NB4 (cell line): Measurements from ENCODE around the gene DIMT1.

ENCODE experiments used
- MYC ChIP-seq: IDR thresholded peaks from 2 replicates; pipeline ENCODE4 v1.6.1; 2011; ENCODE audit warnings: low read depth, low read length
- POLR2A ChIP-seq: IDR thresholded peaks from 2 replicates; pipeline ENCODE4 v1.6.1; 2011; ENCODE audit warnings: mild to moderate bottlenecking; ENCODE audit not compliant: insufficient read length; ENCODE audit errors: extremely low read depth
- TF ChIP-seq, protein P1 (sequence below): IDR thresholded peaks from one replicate; pipeline ENCODE4 v1.5.1; 2012; ENCODE audit warnings: low read depth, low read length
- TF ChIP-seq, protein P2 (sequence below): IDR thresholded peaks from 2 replicates; pipeline ENCODE4 v1.6.1; 2011; ENCODE audit warnings: low read depth, low read length

DNA sequence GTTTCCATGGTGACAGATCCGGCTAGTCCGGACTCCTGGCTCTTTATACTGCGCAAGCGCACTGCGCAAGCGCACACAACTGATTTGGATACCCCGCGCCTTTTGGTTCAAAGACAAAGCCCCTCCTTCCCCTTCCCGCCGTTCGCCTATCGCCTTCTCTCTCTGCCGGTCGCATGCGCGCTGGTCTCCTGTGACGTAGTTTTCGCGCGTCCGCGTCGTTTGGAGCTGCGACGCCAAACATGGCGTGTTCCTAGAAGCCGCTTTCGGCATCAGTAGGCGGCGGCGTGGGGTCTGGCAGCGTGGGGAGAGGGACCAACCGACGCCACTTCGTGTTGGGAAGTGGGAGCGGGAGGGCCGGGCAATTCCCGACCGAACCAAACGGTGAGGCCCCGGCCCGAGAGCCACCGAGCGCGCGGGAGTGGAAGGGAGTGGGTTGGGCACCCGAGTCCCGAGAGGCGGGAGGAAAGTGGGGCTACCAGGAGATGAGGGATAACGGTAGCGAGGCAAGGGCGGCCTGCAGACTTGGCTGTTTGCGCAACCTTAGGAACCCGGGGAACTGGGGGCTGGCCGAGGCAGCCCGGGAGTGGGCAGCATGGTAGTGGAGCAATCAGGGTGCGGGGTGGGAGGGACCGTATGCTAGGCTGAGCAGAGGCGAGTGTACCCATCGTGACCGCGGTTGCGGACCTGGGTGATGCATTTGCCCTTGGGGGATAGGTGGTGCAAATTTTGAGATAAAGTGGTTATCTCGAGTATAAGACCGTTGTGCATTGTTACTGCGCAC is 9.0 kb upstream of the DIMT1 start, which contains the start of gene IPO11:
- TF ChIP-seq, protein P1, sequence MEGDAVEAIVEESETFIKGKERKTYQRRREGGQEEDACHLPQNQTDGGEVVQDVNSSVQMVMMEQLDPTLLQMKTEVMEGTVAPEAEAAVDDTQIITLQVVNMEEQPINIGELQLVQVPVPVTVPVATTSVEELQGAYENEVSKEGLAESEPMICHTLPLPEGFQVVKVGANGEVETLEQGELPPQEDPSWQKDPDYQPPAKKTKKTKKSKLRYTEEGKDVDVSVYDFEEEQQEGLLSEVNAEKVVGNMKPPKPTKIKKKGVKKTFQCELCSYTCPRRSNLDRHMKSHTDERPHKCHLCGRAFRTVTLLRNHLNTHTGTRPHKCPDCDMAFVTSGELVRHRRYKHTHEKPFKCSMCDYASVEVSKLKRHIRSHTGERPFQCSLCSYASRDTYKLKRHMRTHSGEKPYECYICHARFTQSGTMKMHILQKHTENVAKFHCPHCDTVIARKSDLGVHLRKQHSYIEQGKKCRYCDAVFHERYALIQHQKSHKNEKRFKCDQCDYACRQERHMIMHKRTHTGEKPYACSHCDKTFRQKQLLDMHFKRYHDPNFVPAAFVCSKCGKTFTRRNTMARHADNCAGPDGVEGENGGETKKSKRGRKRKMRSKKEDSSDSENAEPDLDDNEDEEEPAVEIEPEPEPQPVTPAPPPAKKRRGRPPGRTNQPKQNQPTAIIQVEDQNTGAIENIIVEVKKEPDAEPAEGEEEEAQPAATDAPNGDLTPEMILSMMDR, result no peak
- TF ChIP-seq, protein P2, sequence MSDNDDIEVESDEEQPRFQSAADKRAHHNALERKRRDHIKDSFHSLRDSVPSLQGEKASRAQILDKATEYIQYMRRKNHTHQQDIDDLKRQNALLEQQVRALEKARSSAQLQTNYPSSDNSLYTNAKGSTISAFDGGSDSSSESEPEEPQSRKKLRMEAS, result peak; percentile 79
- TF ChIP-seq POLR2A, result peak; percentile 66
- no peak for TF ChIP-seq MYC
